ENCODE data around the gene LTA.
A peak's percentile ranks its signal among the peaks of the same experiment; 100 is the strongest.

LTA gene

GRCh38 chr6:31573239-31574105, 1.4 kb downstream of the LTA start:
- no peaks in the 10 kb centered on the region for H3K9me3 ChIP-seq (ENCODE audit: control insufficient read depth in 1 of 2, low read length in 2 of 2)
- no peaks in the 10 kb centered on the region for H3K36me3 ChIP-seq (ENCODE audit: control insufficient read depth in 1 of 2, insufficient read depth in 2 of 2, low read length in 2 of 2)
- no peak overlapping the region for H3K27ac ChIP-seq (ENCODE audit: low read depth, low read length)
- H3K27me3 ChIP-seq (ENCODE audit: control insufficient read depth in 1 of 2, insufficient read depth in 2 of 2, low read length in 2 of 2): peaks cover 0 to 5% of the 10 kb centered on the region in 2 donors
- no peak overlapping the region for H3K4me3 ChIP-seq (ENCODE audit: low read depth in 1 of 2, low read length in 2 of 2)
- peaks cover 0 to 6% of the 10 kb centered on the region in 2 donors for H3K4me1 ChIP-seq (ENCODE audit: control insufficient read depth in 1 of 2, insufficient read depth in 2 of 2, low read length in 2 of 2)
- H3K9ac ChIP-seq (ENCODE audit: low read depth in 1 of 2, low read length in 2 of 2): no peak overlapping the region

GRCh38 chr6:31574106-31575061, 2.3 kb downstream of the LTA start:
- Histone ChIP-seq H3K4me3 (ENCODE audit: low read depth in 1 of 2, low read length in 2 of 2) (no peak overlapping the region), H3K9ac (ENCODE audit: low read depth in 1 of 2, low read length in 2 of 2) (no peak overlapping the region), H3K36me3 (ENCODE audit: control insufficient read depth in 1 of 2, insufficient read depth in 2 of 2, low read length in 2 of 2) (no peaks in the 10 kb centered on the region), H3K27ac (ENCODE audit: low read depth, low read length) (no peak overlapping the region), H3K9me3 (ENCODE audit: control insufficient read depth in 1 of 2, low read length in 2 of 2) (no peaks in the 10 kb centered on the region), H3K27me3 (ENCODE audit: control insufficient read depth in 1 of 2, insufficient read depth in 2 of 2, low read length in 2 of 2) (peaks cover 0 to 5% of the 10 kb centered on the region in 2 donors), H3K4me1 (ENCODE audit: control insufficient read depth in 1 of 2, insufficient read depth in 2 of 2, low read length in 2 of 2) (peaks cover 0 to 3% of the 10 kb centered on the region in 2 donors)

DNA sequence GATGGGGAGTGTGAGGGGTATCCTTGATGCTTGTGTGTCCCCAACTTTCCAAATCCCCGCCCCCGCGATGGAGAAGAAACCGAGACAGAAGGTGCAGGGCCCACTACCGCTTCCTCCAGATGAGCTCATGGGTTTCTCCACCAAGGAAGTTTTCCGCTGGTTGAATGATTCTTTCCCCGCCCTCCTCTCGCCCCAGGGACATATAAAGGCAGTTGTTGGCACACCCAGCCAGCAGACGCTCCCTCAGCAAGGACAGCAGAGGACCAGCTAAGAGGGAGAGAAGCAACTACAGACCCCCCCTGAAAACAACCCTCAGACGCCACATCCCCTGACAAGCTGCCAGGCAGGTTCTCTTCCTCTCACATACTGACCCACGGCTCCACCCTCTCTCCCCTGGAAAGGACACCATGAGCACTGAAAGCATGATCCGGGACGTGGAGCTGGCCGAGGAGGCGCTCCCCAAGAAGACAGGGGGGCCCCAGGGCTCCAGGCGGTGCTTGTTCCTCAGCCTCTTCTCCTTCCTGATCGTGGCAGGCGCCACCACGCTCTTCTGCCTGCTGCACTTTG, 3.3 kb downstream of the LTA start, which contains the start of gene TNF:
TSS of gene TNF (plus strand) at position 231 of the 567 bp plus-strand sequence. CDS start at position 408, 177 bp downstream.
- Histone ChIP-seq H3K27ac (ENCODE audit: low read depth, low read length) (no peak within 1 kb of the TSS), H3K27me3 (ENCODE audit: control insufficient read depth in 1 of 2, insufficient read depth in 2 of 2, low read length in 2 of 2) (peaks cover 0 to 5% of the 10 kb centered on the region in 2 donors), H3K9ac (ENCODE audit: low read depth in 1 of 2, low read length in 2 of 2) (peak within 1 kb of the TSS; percentile 21 to 32), H3K4me1 (ENCODE audit: control insufficient read depth in 1 of 2, insufficient read depth in 2 of 2, low read length in 2 of 2) (peaks cover 1 to 2% of the 10 kb centered on the region in 2 donors), H3K9me3 (ENCODE audit: control insufficient read depth in 1 of 2, low read length in 2 of 2) (no peaks in the 10 kb centered on the region), H3K4me3 (ENCODE audit: low read depth in 1 of 2, low read length in 2 of 2) (peak within 1 kb of the TSS; percentile 51 to 60), H3K36me3 (ENCODE audit: control insufficient read depth in 1 of 2, insufficient read depth in 2 of 2, low read length in 2 of 2) (no peaks in the 10 kb centered on the region)

DNA sequence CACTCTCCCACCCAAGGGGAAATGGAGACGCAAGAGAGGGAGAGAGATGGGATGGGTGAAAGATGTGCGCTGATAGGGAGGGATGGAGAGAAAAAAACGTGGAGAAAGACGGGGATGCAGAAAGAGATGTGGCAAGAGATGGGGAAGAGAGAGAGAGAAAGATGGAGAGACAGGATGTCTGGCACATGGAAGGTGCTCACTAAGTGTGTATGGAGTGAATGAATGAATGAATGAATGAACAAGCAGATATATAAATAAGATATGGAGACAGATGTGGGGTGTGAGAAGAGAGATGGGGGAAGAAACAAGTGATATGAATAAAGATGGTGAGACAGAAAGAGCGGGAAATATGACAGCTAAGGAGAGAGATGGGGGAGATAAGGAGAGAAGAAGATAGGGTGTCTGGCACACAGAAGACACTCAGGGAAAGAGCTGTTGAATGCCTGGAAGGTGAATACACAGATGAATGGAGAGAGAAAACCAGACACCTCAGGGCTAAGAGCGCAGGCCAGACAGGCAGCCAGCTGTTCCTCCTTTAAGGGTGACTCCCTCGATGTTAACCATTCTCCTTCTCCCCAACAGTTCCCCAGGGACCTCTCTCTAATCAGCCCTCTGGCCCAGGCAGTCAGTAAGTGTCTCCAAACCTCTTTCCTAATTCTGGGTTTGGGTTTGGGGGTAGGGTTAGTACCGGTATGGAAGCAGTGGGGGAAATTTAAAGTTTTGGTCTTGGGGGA, 4.0 kb downstream of the LTA start:
- H3K4me3 ChIP-seq (ENCODE audit: low read depth in 1 of 2, low read length in 2 of 2): peak overlapping the region; percentile 51 to 60
- H3K9me3 ChIP-seq (ENCODE audit: control insufficient read depth in 1 of 2, low read length in 2 of 2): no peaks in the 10 kb centered on the region
- peaks cover 5% of the 10 kb centered on the region in 2 donors for H3K4me1 ChIP-seq (ENCODE audit: control insufficient read depth in 1 of 2, insufficient read depth in 2 of 2, low read length in 2 of 2)
- no peaks in the 10 kb centered on the region for H3K36me3 ChIP-seq (ENCODE audit: control insufficient read depth in 1 of 2, insufficient read depth in 2 of 2, low read length in 2 of 2)
- peaks cover 0 to 5% of the 10 kb centered on the region in 2 donors for H3K27me3 ChIP-seq (ENCODE audit: control insufficient read depth in 1 of 2, insufficient read depth in 2 of 2, low read length in 2 of 2)
- peak overlapping the region; percentile 15 to 21 for H3K9ac ChIP-seq (ENCODE audit: low read depth in 1 of 2, low read length in 2 of 2)
- no peak overlapping the region for H3K27ac ChIP-seq (ENCODE audit: low read depth, low read length)

GRCh38 chr6:31576897-31577578, 4.9 kb downstream of the LTA start:
- Histone ChIP-seq H3K9ac (ENCODE audit: low read depth in 1 of 2, low read length in 2 of 2) (peak overlapping the region in 1 of 2 donors; percentile 12), H3K4me3 (ENCODE audit: low read depth in 1 of 2, low read length in 2 of 2) (peak overlapping the region; percentile 51 to 60), H3K27ac (ENCODE audit: low read depth, low read length) (no peak overlapping the region), H3K4me1 (ENCODE audit: control insufficient read depth in 1 of 2, insufficient read depth in 2 of 2, low read length in 2 of 2) (peaks cover 10 to 13% of the 10 kb centered on the region in 2 donors), H3K27me3 (ENCODE audit: control insufficient read depth in 1 of 2, insufficient read depth in 2 of 2, low read length in 2 of 2) (peaks cover 0 to 5% of the 10 kb centered on the region in 2 donors), H3K36me3 (ENCODE audit: control insufficient read depth in 1 of 2, insufficient read depth in 2 of 2, low read length in 2 of 2) (no peaks in the 10 kb centered on the region), H3K9me3 (ENCODE audit: control insufficient read depth in 1 of 2, low read length in 2 of 2) (no peaks in the 10 kb centered on the region)

DNA sequence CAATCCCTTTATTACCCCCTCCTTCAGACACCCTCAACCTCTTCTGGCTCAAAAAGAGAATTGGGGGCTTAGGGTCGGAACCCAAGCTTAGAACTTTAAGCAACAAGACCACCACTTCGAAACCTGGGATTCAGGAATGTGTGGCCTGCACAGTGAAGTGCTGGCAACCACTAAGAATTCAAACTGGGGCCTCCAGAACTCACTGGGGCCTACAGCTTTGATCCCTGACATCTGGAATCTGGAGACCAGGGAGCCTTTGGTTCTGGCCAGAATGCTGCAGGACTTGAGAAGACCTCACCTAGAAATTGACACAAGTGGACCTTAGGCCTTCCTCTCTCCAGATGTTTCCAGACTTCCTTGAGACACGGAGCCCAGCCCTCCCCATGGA, 5.5 kb downstream of the LTA start:
- H3K36me3 ChIP-seq (ENCODE audit: control insufficient read depth in 1 of 2, insufficient read depth in 2 of 2, low read length in 2 of 2): no peaks in the 10 kb centered on the region
- H3K9ac ChIP-seq (ENCODE audit: low read depth in 1 of 2, low read length in 2 of 2): no peak overlapping the region
- no peak overlapping the region for H3K27ac ChIP-seq (ENCODE audit: low read depth, low read length)
- H3K27me3 ChIP-seq (ENCODE audit: control insufficient read depth in 1 of 2, insufficient read depth in 2 of 2, low read length in 2 of 2): peaks cover 1 to 5% of the 10 kb centered on the region in 2 donors
- peaks cover 12 to 17% of the 10 kb centered on the region in 2 donors for H3K4me1 ChIP-seq (ENCODE audit: control insufficient read depth in 1 of 2, insufficient read depth in 2 of 2, low read length in 2 of 2)
- H3K4me3 ChIP-seq (ENCODE audit: low read depth in 1 of 2, low read length in 2 of 2): peak overlapping the region; percentile 51 to 60
- no peaks in the 10 kb centered on the region for H3K9me3 ChIP-seq (ENCODE audit: control insufficient read depth in 1 of 2, low read length in 2 of 2)

DNA sequence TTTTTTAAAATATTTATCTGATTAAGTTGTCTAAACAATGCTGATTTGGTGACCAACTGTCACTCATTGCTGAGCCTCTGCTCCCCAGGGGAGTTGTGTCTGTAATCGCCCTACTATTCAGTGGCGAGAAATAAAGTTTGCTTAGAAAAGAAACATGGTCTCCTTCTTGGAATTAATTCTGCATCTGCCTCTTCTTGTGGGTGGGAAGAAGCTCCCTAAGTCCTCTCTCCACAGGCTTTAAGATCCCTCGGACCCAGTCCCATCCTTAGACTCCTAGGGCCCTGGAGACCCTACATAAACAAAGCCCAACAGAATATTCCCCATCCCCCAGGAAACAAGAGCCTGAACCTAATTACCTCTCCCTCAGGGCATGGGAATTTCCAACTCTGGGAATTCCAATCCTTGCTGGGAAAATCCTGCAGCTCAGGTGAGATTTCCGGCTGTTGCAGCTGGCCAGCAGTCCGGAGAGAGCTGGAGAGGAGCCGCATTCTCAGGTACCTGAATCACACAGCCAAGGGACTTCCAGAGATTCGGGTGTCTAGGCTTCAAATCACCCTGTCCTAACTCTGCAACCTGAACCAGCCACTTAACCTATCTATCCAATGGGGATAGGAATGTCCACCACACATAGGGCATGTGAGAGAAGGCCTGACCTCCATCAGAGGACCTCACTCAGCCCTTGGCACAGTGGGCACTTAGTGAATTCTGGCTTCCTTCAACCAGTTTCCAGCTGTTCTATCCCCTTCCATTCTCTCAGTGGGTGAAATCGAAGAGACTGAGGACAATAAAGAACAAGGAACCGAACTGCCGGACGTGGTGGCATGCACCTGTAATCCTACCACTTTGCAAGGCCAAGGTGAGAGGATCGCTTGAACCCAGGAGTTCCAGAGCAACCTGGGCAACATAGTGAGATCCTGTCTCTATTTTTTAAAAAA, 6.4 kb downstream of the LTA start:
- peaks cover 17% of the 10 kb centered on the region in 2 donors for H3K4me1 ChIP-seq (ENCODE audit: control insufficient read depth in 1 of 2, insufficient read depth in 2 of 2, low read length in 2 of 2)
- H3K9ac ChIP-seq (ENCODE audit: low read depth in 1 of 2, low read length in 2 of 2): no peak overlapping the region
- no peaks in the 10 kb centered on the region for H3K9me3 ChIP-seq (ENCODE audit: control insufficient read depth in 1 of 2, low read length in 2 of 2)

GRCh38 chr6:31579119-31579505, 7.0 kb downstream of the LTA start:
- peaks cover 5% of the 10 kb centered on the region in 2 donors for H3K27me3 ChIP-seq (ENCODE audit: control insufficient read depth in 1 of 2, insufficient read depth in 2 of 2, low read length in 2 of 2)
- no peak overlapping the region for H3K9ac ChIP-seq (ENCODE audit: low read depth in 1 of 2, low read length in 2 of 2)
- no peak overlapping the region for H3K27ac ChIP-seq (ENCODE audit: low read depth, low read length)
- no peaks in the 10 kb centered on the region for H3K36me3 ChIP-seq (ENCODE audit: control insufficient read depth in 1 of 2, insufficient read depth in 2 of 2, low read length in 2 of 2)
- H3K9me3 ChIP-seq (ENCODE audit: control insufficient read depth in 1 of 2, low read length in 2 of 2): no peaks in the 10 kb centered on the region
- H3K4me3 ChIP-seq (ENCODE audit: low read depth in 1 of 2, low read length in 2 of 2): no peak overlapping the region
- H3K4me1 ChIP-seq (ENCODE audit: control insufficient read depth in 1 of 2, insufficient read depth in 2 of 2, low read length in 2 of 2): peaks cover 17% of the 10 kb centered on the region in 2 donors

More for the DNA sequence above, 6.4 kb downstream of the LTA start:
- Histone ChIP-seq H3K36me3 (ENCODE audit: control insufficient read depth in 1 of 2, insufficient read depth in 2 of 2, low read length in 2 of 2) (no peaks in the 10 kb centered on the region), H3K4me3 (ENCODE audit: low read depth in 1 of 2, low read length in 2 of 2) (no peak overlapping the region), H3K27me3 (ENCODE audit: control insufficient read depth in 1 of 2, insufficient read depth in 2 of 2, low read length in 2 of 2) (peaks cover 5% of the 10 kb centered on the region in 2 donors), H3K27ac (ENCODE audit: low read depth, low read length) (no peak overlapping the region)
